Epidermal melanocyte (primary cell): ENCODE data around the gene ZNF580.

Source experiments
- DNase-seq: peaks from one replicate; pipeline ENCODE4 v3.0.0; 2011; ENCODE audit warnings: low spot score; ENCODE audit not compliant: insufficient read length

ZNF580 gene

GRCh38 chr19:55676889-55677505 is 36.2 kb downstream of the ZNF580 start:
- no peak for DNase-seq

DNA sequence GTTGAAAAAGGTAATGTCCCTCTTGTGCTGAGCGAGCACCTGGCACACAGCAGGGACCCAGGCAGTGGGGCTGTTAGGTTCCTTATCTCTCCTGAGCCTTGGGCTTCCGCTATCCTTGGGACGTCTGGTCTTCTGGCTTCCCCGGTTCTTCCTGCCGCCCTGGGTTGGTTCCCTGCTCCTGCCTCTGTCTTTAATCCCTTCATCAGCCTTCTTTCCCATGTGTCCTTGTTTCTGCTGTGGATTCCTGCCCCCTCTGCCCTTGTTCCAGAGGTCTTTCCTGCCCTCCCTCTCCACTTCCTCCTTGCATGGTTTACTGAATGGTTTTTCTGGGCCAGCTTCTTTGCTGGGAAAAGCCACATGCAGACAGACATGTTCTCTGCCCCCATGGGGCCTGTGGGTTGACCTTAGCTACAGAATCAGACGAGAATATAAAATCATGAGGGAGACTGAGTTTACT is 36.8 kb downstream of the ZNF580 start:
- no peak for DNase-seq

DNA sequence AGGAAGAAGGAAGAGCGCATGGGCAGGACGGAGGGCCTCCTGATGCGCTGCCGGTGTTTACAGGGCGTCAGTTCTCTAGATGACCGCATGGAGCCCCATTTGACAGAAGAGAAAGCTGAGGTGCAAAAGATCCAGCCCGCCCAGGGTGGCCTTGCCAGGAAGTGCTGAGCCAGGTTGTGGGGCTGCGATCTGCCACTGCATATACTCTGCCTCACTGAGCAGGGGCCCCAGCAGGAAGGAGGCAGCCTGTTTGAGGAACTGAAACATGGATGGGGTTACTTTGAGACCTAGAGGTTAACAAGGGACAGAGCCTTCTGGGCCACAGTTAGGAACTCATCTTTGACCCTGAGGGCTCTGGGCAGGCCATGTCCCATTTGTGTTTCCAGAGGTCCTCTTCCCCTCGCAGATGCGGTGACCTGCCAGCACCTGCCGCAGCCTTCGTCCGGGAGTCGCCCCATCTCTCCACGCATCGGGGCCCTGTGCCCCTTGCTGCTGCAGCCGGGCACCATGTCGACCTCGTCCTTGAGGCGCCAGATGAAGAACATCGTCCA is 37.4 kb downstream of the ZNF580 start:
- no peak for DNase-seq

GRCh38 chr19:55679343-55680257 is 38.8 kb downstream of the ZNF580 start:
- no peak for DNase-seq

GRCh38 chr19:55680339-55681130 is 39.7 kb downstream of the ZNF580 start:
- DNase-seq: no peak

- no peak for DNase-seq
Observed at GRCh38 chr19:55681131-55682092, 40.6 kb downstream of the ZNF580 start.

DNA sequence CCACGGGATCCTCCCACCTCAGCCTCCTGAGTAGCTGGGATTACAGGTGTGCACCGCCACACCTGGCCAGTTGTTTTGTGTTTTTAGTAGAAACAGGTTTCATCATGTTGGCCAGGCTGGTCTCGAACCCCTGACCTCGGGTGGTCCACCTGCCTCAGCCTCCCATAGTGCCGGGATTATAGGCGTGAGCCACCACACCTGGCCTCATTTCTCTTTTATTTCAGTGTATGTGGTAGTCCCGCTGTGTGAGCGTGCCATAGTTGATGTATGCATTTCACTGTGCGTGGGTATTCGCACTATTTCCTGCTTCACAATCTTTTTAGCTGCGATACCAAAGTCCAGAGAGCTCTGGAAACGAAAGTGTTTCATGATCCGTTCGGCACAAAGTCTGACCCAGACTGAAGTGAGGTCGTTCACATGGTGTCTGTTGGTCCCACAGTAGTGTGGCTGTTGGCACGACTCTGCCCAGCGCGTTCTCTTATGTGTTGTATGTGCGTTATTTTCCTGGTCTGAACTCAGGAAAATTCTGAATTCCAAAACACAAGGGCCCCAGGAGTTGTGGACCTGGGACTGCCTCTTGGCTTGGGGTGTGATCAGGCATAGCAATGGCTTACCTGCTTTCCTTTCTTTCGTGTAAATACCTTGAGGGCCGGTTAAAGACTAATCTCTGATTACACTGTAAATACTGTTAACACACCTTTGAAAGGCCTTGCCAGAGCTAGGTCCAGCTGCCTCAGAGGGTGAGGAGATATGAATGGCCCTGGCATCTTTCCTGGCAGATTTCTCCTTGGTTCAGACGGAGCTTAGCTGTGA is 42.9 kb downstream of the ZNF580 start:
- DNase-seq: no peak

DNA sequence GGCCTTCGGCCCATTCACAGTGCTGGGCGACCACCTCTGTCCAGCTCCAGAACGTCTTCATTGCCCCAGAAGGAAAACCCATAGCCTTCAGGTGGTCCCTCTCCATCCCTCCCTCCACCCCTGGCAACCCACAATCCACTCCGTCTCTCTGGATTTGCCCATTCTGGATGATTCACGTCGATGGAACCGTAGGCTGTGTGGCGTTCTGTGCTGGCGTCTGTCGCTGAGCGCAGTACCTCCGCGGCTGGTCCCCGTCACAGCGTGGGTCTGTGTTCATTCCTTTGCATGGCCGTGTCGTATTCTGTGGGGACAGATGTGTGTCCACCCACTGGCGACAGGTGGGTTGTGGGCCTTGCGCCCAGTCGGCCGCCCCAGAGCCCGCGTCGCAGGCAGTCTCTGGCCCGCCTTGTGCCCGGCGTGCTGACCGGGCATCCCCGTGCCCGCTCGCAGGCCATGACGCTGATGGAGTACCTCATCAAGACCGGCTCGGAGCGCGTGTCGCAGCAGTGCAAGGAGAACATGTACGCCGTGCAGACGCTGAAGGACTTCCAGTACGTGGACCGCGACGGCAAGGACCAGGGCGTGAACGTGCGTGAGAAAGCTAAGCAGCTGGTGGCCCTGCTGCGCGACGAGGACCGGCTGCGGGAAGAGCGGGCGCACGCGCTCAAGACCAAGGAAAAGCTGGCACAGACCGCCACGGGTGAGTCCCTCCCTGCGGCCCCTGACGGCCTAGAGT is 44.3 kb downstream of the ZNF580 start:
- no peak for DNase-seq

- DNase-seq: no peak
Observed at GRCh38 chr19:55685776-55686175, 45.0 kb downstream of the ZNF580 start.

- DNase-seq: no peak
Observed at GRCh38 chr19:55686311-55687050, 45.7 kb downstream of the ZNF580 start.

DNA sequence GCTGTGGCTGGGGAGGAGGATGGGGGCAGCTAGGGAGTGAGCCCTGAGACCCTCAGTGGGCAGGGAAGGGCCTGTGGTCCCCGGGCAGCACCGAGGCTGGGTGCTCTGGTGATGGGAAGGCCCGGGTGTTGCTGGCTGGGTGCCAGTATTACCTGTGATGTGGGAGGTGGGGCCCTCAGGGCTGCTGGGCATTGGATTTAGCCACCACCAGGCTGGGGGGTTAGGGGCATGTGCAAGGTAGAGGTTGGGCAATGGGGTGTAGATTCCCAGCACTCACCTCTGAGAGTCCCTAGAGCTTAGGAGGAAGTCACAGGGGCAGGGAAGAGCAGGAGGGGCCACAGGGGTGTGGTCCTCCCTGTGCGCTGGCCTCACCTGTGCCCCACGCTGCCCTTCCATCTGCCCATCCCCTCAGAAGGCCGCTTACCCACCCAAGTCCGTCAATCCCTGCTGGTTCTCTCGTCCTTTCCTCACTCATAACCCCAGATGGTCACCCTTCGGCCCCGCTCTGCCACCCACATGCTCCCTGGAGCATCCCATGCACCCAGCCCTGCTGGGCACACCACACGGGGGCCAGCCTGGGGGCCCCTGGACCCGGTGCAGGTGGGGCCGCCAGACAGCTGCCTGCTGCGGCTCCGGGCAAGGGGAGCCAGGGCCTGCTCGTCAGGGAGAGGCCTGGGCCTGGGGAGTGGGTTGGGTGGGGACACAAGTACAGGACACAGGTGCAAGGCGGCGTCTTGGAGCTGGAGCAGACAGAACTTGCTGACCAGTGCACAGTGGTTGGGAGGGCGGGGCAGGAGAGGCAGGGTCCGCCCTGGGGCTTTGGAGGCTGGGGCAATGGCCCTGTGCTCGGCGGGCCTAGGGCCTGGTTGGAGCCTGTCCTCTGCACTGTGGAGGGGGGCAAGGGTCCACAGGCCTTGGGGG is 46.7 kb downstream of the ZNF580 start:
- no peak for DNase-seq

DNA sequence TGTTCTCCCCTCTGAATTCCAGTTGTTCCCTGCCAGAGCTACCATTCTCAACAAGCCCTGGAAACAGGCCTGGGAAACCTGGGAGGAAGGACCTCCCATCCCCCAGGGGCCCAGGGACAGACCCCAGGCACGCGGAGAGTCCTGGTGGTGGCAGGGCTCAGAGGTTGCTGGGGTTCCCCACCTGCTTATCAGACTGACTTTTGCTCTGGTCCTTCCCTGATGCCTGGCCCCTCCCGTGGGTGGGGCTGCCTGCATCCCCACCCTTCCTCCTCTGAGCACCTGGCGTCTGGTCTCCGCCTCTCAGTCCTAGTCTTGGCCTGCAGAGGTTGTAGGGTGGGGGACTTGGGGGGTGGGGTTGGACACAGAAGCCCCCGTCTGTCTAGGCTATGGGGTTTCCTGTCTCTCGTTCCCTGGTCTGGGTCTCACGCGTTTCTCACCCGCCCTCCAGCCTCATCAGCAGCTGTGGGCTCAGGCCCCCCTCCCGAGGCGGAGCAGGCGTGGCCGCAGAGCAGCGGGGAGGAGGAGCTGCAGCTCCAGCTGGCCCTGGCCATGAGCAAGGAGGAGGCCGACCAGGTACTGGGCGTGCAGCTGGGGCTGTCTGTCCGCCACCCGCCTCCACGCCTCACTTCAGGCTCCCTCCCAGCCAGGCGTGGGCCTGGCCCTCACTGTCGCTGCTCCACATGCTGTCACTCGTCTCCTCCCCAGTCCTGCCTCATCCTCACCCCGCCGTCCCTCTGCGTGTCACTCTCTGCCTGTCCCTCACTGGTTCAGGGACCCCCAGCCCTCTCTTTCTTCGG is 47.8 kb downstream of the ZNF580 start:
- DNase-seq: no peak

- no peak for DNase-seq
Observed at GRCh38 chr19:55689411-55690108, 48.8 kb downstream of the ZNF580 start.

- DNase-seq: no peak
Observed at GRCh38 chr19:55690109-55690768, 49.4 kb downstream of the ZNF580 start.
